HG03558 (cell line): ENCODE data around the gene STN1.

Experiments used
- ATAC-seq: cut with Tn5 transposase; IDR thresholded peaks from one replicate; pipeline ENCODE4 v1.9.1; 2021; ENCODE audit warnings: moderate number of reproducible peaks; ENCODE audit not compliant: unreplicated experiment; ENCODE audit errors: extremely low read depth

STN1 gene

GRCh38 chr10:103918053-103918846 is at the start of gene STN1:
TSS of gene STN1 (minus strand) at chr10:103918184. CDS start at chr10:103917594, 590 bp downstream.
- ATAC-seq, result peak; percentile 76

GRCh38 chr10:103967448-103968071 is 49.6 kb upstream of the STN1 start:
- ATAC-seq, result peak; percentile 31

GRCh38 chr10:103966671-103967447 is 48.9 kb upstream of the STN1 start, which contains the start of gene SLK:
TSS of gene SLK (plus strand) at chr10:103967140. CDS start at chr10:103967746, 606 bp downstream.
- ATAC-seq, result peak; percentile 55

- no peak for ATAC-seq
Measured at GRCh38 chr10:103960103-103960502, 42.1 kb upstream of the STN1 start.

- ATAC-seq, result no peak
Measured at GRCh38 chr10:103958996-103959395, 41.0 kb upstream of the STN1 start.

GRCh38 chr10:103954543-103954942 is 36.6 kb upstream of the STN1 start:
- ATAC-seq, result no peak

GRCh38 chr10:103951942-103952341 is 34.0 kb upstream of the STN1 start:
- no peak for ATAC-seq

- no peak for ATAC-seq
Measured at GRCh38 chr10:103951183-103951582, 33.2 kb upstream of the STN1 start.

- no peak for ATAC-seq
Measured at GRCh38 chr10:103949728-103950127, 31.7 kb upstream of the STN1 start.

- no peak for ATAC-seq
Measured at GRCh38 chr10:103947799-103948516, 30.0 kb upstream of the STN1 start.

GRCh38 chr10:103942866-103943265 is 24.9 kb upstream of the STN1 start:
- ATAC-seq, result no peak

- ATAC-seq, result no peak
Measured at GRCh38 chr10:103941801-103942200, 23.8 kb upstream of the STN1 start.

- no peak for ATAC-seq
Measured at GRCh38 chr10:103939522-103939921, 21.5 kb upstream of the STN1 start.

GRCh38 chr10:103936022-103936421 is 18.0 kb upstream of the STN1 start:
- ATAC-seq, result no peak

- no peak for ATAC-seq
Measured at GRCh38 chr10:103934308-103934707, 16.3 kb upstream of the STN1 start.

GRCh38 chr10:103933557-103934121 is 15.7 kb upstream of the STN1 start:
- ATAC-seq, result no peak

GRCh38 chr10:103932971-103933370 is 15.0 kb upstream of the STN1 start:
- no peak for ATAC-seq

- ATAC-seq, result no peak
Measured at GRCh38 chr10:103932271-103932670, 14.3 kb upstream of the STN1 start.

- no peak for ATAC-seq
Measured at GRCh38 chr10:103931603-103932002, 13.6 kb upstream of the STN1 start.

- no peak for ATAC-seq
Measured at GRCh38 chr10:103930881-103931280, 12.9 kb upstream of the STN1 start.
